CD4-positive, alpha-beta T cell treated with Interleukin-12 subunit alpha and Interleukin-12 subunit beta, for 1 hour (primary cell): Measurements from ENCODE around the gene HS3ST3A1.

ENCODE experiments used
- DNase-seq: peaks from one replicate; pipeline ENCODE4 v3.0.0-alpha.2; 2020

Gene HS3ST3A1

GRCh38 chr17:13601776-13602551 is at the start of gene HS3ST3A1:
TSS of gene HS3ST3A1 (minus strand) at chr17:13601929. CDS start at chr17:13601129, 800 bp downstream.
- no peak for DNase-seq

- DNase-seq, result no peak
Observed at GRCh38 chr17:13650096-13650675, 48.5 kb upstream of the HS3ST3A1 start.

- DNase-seq, result no peak
Observed at GRCh38 chr17:13647543-13648021, 45.9 kb upstream of the HS3ST3A1 start.

GRCh38 chr17:13646969-13647542 is 45.3 kb upstream of the HS3ST3A1 start:
- no peak for DNase-seq

GRCh38 chr17:13646411-13646810 is 44.7 kb upstream of the HS3ST3A1 start:
- no peak for DNase-seq

- no peak for DNase-seq
Observed at GRCh38 chr17:13643180-13643579, 41.5 kb upstream of the HS3ST3A1 start.

GRCh38 chr17:13642188-13642587 is 40.5 kb upstream of the HS3ST3A1 start:
- DNase-seq, result no peak

- no peak for DNase-seq
Observed at GRCh38 chr17:13640551-13640950, 38.8 kb upstream of the HS3ST3A1 start.

- DNase-seq, result no peak
Observed at GRCh38 chr17:13638855-13639458, 37.2 kb upstream of the HS3ST3A1 start.

GRCh38 chr17:13636951-13637350 is 35.2 kb upstream of the HS3ST3A1 start:
- DNase-seq, result no peak

GRCh38 chr17:13635951-13636350 is 34.2 kb upstream of the HS3ST3A1 start:
- no peak for DNase-seq

- no peak for DNase-seq
Observed at GRCh38 chr17:13634021-13634420, 32.3 kb upstream of the HS3ST3A1 start.

- DNase-seq, result no peak
Observed at GRCh38 chr17:13631529-13631928, 29.8 kb upstream of the HS3ST3A1 start.

- DNase-seq, result no peak
Observed at GRCh38 chr17:13626703-13627102, 25.0 kb upstream of the HS3ST3A1 start.

GRCh38 chr17:13619462-13619861 is 17.7 kb upstream of the HS3ST3A1 start:
- no peak for DNase-seq

GRCh38 chr17:13616031-13616430 is 14.3 kb upstream of the HS3ST3A1 start:
- DNase-seq, result no peak

GRCh38 chr17:13609941-13610340 is 8.2 kb upstream of the HS3ST3A1 start:
- no peak for DNase-seq

- no peak for DNase-seq
Observed at GRCh38 chr17:13601322-13601775, 380 bp downstream of the HS3ST3A1 start.

GRCh38 chr17:13600475-13601321 is 1.0 kb downstream of the HS3ST3A1 start:
- DNase-seq, result no peak

- no peak for DNase-seq
Observed at GRCh38 chr17:13599864-13600263, 1.9 kb downstream of the HS3ST3A1 start.

- DNase-seq, result no peak
Observed at GRCh38 chr17:13599168-13599577, 2.6 kb downstream of the HS3ST3A1 start.

GRCh38 chr17:13598353-13599167 is 3.2 kb downstream of the HS3ST3A1 start:
- DNase-seq, result no peak
